ENCODE results near the gene LRRC45.

LRRC45 gene

GRCh38 chr17:82058855-82059249 lies 35.7 kb downstream of the LRRC45 start:
- no peak for DNase-seq (ENCODE audit: low read depth)
- no peak overlapping the region for H3K4me3 ChIP-seq (ENCODE audit: low read depth, low read length)
- TF ChIP-seq CTCF (IDR thresholded peaks at IDR 0.05; ENCODE audit: insufficient read depth, low read depth, low read length, missing control alignments) = no peak

- H3K4me3 ChIP-seq (ENCODE audit: low read depth, low read length) = no peak overlapping the region
- no peak for TF ChIP-seq CTCF (IDR thresholded peaks at IDR 0.05; ENCODE audit: insufficient read depth, low read depth, low read length, missing control alignments)
- DNase-seq (ENCODE audit: low read depth) = no peak
Observed at GRCh38 chr17:82059272-82060000, 36.3 kb downstream of the LRRC45 start.

- H3K4me3 ChIP-seq (ENCODE audit: low read depth, low read length) = no peak overlapping the region
Observed at GRCh38 chr17:82060001-82060380, 36.9 kb downstream of the LRRC45 start.

GRCh38 chr17:82060614-82061013 lies 37.5 kb downstream of the LRRC45 start:
- DNase-seq (ENCODE audit: low read depth) = no peak
- TF ChIP-seq CTCF (IDR thresholded peaks at IDR 0.05; ENCODE audit: insufficient read depth, low read depth, low read length, missing control alignments) = no peak
- H3K4me3 ChIP-seq (ENCODE audit: low read depth, low read length) = no peak overlapping the region

More at GRCh38 chr17:82060001-82060380, 36.9 kb downstream of the LRRC45 start:
- DNase-seq (ENCODE audit: low read depth) = no peak
- no peak for TF ChIP-seq CTCF (IDR thresholded peaks at IDR 0.05; ENCODE audit: insufficient read depth, low read depth, low read length, missing control alignments)

- DNase-seq (ENCODE audit: low read depth) = no peak
- TF ChIP-seq CTCF (IDR thresholded peaks at IDR 0.05; ENCODE audit: insufficient read depth, low read depth, low read length, missing control alignments) = no peak
- no peak overlapping the region for H3K4me3 ChIP-seq (ENCODE audit: low read depth, low read length)
Observed at GRCh38 chr17:82061047-82061925, 38.2 kb downstream of the LRRC45 start.

GRCh38 chr17:82062076-82062983 lies 39.2 kb downstream of the LRRC45 start:
- no peak overlapping the region for H3K4me3 ChIP-seq (ENCODE audit: low read depth, low read length)
- TF ChIP-seq CTCF (IDR thresholded peaks at IDR 0.05; ENCODE audit: insufficient read depth, low read depth, low read length, missing control alignments) = no peak
- no peak for DNase-seq (ENCODE audit: low read depth)
